ENCODE results near the gene NAALADL2.

GRCh38 chr3:174883881-174884675 lies 24.9 kb downstream of the NAALADL2 start:
- TF ChIP-seq CTCF (IDR thresholded peaks at IDR 0.05) (no peak), USF2 (IDR thresholded peaks at IDR 0.05) (no peak), CEBPB (IDR thresholded peaks at IDR 0.05) (no peak), POLR2A (IDR thresholded peaks at IDR 0.05; ENCODE audit: low read length) (no peak), SMC3 (IDR thresholded peaks at IDR 0.05) (no peak), ZSCAN20 (CRISPR knock-in tag; IDR thresholded peaks at IDR 0.05) (no peak), TFCP2L1 (CRISPR knock-in tag; IDR thresholded peaks at IDR 0.05) (no peak), KDM1A (IDR thresholded peaks at IDR 0.05; ENCODE audit: low read depth) (no peak), PBX3 (IDR thresholded peaks at IDR 0.05) (no peak), ZFP36 (IDR thresholded peaks at IDR 0.05; ENCODE audit: borderline replicate concordance, partially characterized antibody) (no peak), ESRRA (IDR thresholded peaks at IDR 0.05; ENCODE audit: borderline replicate concordance, low read length) (no peak), EP300 (IDR thresholded peaks at IDR 0.05) (no peak), RAD21 (conservative IDR thresholded peaks at IDR 0.05 in 1 of 2, IDR thresholded peaks at IDR 0.05 in 1 of 2) (no peak), MAX (IDR thresholded peaks at IDR 0.05) (no peak)

All from A549 (cell line).